Cardiac muscle cell (in vitro differentiated cells and primary cell): ENCODE measurements around the gene GPI. TPM values are rescaled to one million over a fixed set of nuclear protein-coding genes. Genes with fewer than 3 reads are reported as not detected.
A peak's percentile ranks its signal among the peaks of the same experiment; 100 is the strongest.

Experiments
- DNase-seq, 2 donors: peaks; one replicate each; pipeline versions ENCODE4 v3.0.0 to v3.0.0-alpha.2; 2010 to 2017; ENCODE audit warnings: low read depth in 1 of 2, low spot score in 1 of 2
- H3K27ac ChIP-seq: fragments of 200-600 bp; sonication (generic); 2 replicates; pipeline ENCODE4 v1.5.1; 2016
- H3K27me3 ChIP-seq: fragments of 200-600 bp; sonication (generic); 2 replicates; pipeline ENCODE4 v1.6.0; 2016; ENCODE audit warnings: control low read depth
- H3K36me3 ChIP-seq: fragments of 200-600 bp; sonication (generic); 2 replicates; pipeline ENCODE4 v1.5.1; 2016; ENCODE audit warnings: control low read depth
- H3K4me1 ChIP-seq: fragments of 200-600 bp; sonication (generic); 2 replicates; pipeline ENCODE4 v1.8.1; 2017; ENCODE audit warnings: low read depth, mild to moderate bottlenecking, mixed run types
- H3K4me3 ChIP-seq: fragments of 200-600 bp; sonication (generic); 2 replicates; pipeline ENCODE4 v1.5.1; 2016; ENCODE audit warnings: mild to moderate bottlenecking
- H3K9me3 ChIP-seq: fragments of 200-600 bp; sonication (generic); 2 replicates; pipeline ENCODE4 v1.5.1; 2017; ENCODE audit warnings: low read depth, mild to moderate bottlenecking, control low read depth
- CTCF ChIP-seq: IDR thresholded peaks from 2 replicates; pipeline ENCODE4 v1.5.1; 2012; ENCODE audit warnings: low read depth, mild to moderate bottlenecking, low read length
- polyA plus RNA-seq: library from polyadenylated mRNA; unstranded; fragments of >200 nt; fragmentation: Nextera tagmentation; extraction: Ambion mirVana; gene quantifications from 2 replicates; pipeline ENCODE4 v1.2.1, GENCODE V29; 2016
- total RNA-seq: library from RNA; depleted of rRNA; stranded (reverse); fragments of >200 nt; gene quantifications from 2 replicates; pipeline ENCODE4 v1.2.3, GENCODE V29; 2016

Gene GPI
- total and polyA plus RNA-seq, 2 experiments from 2014 or later = 618 to 862 TPM

GRCh38 chr19:34363930-34364329 lies 1.1 kb upstream of the GPI start:
- no peak for TF ChIP-seq CTCF
- H3K9me3 ChIP-seq = no peaks in the 10 kb centered on the region

GRCh38 chr19:34364462-34364829 lies 550 bp upstream of the GPI start:
- Histone ChIP-seq H3K27ac (peak overlapping the region; percentile 50), H3K36me3 (peaks cover 29% of the 10 kb centered on the region), H3K4me3 (peak overlapping the region; percentile 100), H3K27me3 (no peaks in the 10 kb centered on the region), H3K9me3 (no peaks in the 10 kb centered on the region), H3K4me1 (peaks cover 23% of the 10 kb centered on the region)
- no peak for TF ChIP-seq CTCF
- no peak for DNase-seq

More at GRCh38 chr19:34363930-34364329, 1.1 kb upstream of the GPI start:
- no peak for DNase-seq
- Histone ChIP-seq H3K4me1 (peaks cover 23% of the 10 kb centered on the region), H3K36me3 (peaks cover 24% of the 10 kb centered on the region), H3K27ac (no peak overlapping the region), H3K4me3 (no peak overlapping the region), H3K27me3 (no peaks in the 10 kb centered on the region)

GRCh38 chr19:34365463-34366401 lies 736 bp downstream of the GPI start:
- Histone ChIP-seq H3K9me3 (no peaks in the 10 kb centered on the region), H3K27ac (peak overlapping the region; percentile 77), H3K4me1 (peaks cover 26% of the 10 kb centered on the region), H3K36me3 (peaks cover 39% of the 10 kb centered on the region), H3K4me3 (peak overlapping the region; percentile 100), H3K27me3 (no peaks in the 10 kb centered on the region)
- no peak for TF ChIP-seq CTCF
- peak; percentile 39 to 47 for DNase-seq

DNA sequence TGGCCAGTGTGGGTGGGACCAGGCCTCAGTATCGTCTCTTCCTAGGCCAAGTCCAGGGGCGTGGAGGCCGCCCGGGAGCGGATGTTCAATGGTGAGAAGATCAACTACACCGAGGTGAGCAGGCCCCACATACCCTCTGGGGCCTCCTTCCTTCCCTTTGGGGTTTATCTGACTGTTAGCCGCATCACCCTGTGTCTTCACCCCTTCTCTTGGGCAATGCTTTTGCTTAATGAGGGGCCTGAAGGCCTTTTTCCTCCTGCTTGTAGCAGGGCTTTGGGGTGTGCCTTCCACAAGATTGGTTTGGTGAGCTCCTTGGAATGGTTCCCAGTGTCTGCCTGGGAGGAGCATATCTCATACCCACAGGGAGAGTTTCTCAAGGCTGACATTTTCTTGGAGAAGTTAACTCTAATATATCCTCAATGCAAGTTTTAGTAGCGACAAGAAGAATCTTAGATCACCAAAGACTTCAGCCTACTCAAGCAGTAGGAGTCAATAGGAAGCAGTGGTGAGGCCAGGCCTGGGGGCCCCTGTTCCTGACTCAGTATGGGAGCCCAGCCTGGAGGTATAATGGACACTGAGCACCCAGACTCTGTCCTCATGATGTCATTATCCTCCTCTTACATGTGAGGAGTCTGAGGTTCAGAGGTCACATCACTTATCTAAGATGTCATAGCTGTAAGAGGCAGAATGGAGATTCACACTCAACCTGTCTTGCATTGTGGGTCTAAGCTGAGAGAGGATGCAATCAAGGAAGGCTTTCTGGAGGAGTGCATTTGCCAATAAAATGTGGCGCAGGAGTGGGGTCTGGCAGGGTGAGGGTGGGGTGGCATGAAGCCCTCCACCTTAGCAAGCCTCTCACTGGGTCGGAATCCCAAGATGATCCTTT lies 2.0 kb downstream of the GPI start:
- no peak for TF ChIP-seq CTCF
- peak in 1 of 2 donors; percentile 93 for DNase-seq
- Histone ChIP-seq H3K4me1 (peaks cover 26% of the 10 kb centered on the region), H3K27ac (no peak overlapping the region), H3K36me3 (peaks cover 47% of the 10 kb centered on the region), H3K27me3 (no peaks in the 10 kb centered on the region), H3K9me3 (no peaks in the 10 kb centered on the region), H3K4me3 (peak overlapping the region; percentile 100)

GRCh38 chr19:34367624-34367957 lies 2.6 kb downstream of the GPI start:
- H3K9me3 ChIP-seq = no peaks in the 10 kb centered on the region
- no peaks in the 10 kb centered on the region for H3K27me3 ChIP-seq
- H3K27ac ChIP-seq = no peak overlapping the region
- no peak for TF ChIP-seq CTCF
- peaks cover 51% of the 10 kb centered on the region for H3K36me3 ChIP-seq
- no peak overlapping the region for H3K4me3 ChIP-seq
- peaks cover 26% of the 10 kb centered on the region for H3K4me1 ChIP-seq
- no peak for DNase-seq
